NCI-H2029 (cell line): Measurements from ENCODE around the gene NFAT5.
"Not testable (repeated sequence)": the region's sequence is repeated elsewhere in the genome, so short reads cannot be mapped to it uniquely, and the experiment has no call there.

ENCODE experiments used
- DNase-seq: peaks from one replicate; lab custom pipeline; 2025; lab: John Stamatoyannopoulos, UW

The NFAT5 gene

DNA sequence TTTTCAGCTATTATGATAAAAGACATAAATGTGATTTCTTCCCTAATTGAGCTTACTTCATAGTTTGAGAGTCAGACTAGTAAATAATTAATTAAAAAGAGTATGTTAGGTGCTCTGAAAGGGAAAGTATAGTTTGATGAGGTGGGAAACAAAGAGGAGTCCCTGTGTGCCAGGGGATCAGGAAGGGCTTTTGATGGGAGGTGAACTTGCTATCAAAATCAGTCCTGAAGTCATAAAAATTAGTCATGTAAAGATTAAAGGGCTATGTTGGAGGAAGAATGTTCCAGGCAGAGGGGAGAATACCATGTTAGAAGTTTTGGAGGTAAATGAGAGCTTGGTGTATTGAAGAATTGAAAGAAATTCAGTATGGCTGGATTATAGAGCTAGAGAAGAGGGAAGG is 31.0 kb downstream of the NFAT5 start:
- DNase-seq: no peak

DNA sequence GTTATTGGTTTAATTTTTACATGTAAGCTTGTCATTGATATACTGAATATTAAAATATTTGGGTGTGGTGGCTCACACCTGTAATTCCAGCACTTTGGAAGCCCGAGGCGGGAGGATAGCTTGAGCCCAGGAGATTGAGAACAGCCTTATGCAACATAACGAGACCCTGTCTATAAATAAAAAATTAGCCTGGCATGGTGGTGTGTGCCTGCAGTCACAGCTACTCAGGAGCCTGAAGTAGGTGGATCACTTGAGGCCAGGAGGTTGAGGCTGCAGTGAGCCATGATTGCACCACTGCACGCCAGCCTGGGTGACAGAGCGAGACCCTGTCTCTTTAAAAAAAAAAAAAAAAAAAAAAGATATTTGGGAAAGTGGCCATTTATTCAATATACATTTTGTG is 32.3 kb downstream of the NFAT5 start:
- DNase-seq: no peak

DNA sequence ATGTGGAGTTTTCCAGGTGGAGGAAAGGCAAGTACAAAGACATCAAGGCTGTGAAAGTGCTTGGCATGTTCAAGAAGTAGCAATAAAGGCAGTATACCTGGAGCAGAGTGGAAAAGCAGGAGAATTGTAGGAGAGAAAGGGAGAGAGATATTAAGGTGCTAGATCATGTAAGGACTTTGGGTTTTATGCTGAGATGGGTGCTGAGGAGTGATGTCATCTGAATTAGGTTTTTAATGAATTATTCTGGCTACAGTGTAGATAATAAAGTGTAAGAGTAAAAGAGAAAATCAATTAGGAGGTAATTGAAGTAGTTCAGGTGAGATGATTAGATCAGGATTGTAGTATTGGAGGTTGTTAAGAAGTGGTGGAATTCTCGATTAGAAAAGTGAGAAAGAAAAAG is 34.0 kb downstream of the NFAT5 start:
- DNase-seq: no peak

DNA sequence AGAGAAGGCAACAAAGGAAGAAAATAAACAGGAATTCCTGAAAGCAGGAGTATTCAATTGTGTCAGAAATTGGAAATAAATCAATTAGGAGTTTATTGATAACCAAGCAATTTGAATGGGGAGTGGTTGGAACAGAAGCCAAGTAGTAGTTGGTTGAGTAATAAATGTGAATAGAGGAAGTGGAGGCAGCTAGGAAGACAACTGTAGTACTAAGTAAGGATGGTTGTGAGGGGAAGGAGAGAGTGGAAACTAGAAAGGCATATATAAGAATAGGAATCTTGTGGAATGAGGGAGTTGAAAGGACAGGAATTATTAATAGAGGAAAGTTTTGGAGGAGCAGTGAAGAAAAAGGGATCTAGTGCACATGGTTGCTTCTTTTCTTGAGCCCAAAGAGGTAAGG is 34.4 kb downstream of the NFAT5 start:
- DNase-seq: no peak

DNA sequence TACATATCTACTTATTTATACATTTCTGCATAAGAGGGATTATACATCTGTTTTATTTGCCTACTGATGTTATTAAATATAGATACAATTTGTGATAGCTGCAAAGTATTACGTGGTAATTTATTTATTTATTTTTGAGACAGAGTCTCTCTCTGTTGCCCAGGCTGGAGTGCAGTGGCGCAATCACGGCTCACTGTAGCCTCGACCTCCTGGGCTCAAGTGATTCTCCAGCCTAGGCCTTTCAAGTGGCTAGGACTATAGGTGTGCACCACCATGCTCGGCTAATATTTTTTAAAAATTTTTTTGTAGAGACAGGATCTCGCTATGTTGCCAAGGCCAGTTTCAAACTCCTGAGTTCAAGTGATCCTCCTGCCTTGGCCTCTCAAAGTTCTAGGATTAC is 35.5 kb downstream of the NFAT5 start:
- DNase-seq: no peak

DNA sequence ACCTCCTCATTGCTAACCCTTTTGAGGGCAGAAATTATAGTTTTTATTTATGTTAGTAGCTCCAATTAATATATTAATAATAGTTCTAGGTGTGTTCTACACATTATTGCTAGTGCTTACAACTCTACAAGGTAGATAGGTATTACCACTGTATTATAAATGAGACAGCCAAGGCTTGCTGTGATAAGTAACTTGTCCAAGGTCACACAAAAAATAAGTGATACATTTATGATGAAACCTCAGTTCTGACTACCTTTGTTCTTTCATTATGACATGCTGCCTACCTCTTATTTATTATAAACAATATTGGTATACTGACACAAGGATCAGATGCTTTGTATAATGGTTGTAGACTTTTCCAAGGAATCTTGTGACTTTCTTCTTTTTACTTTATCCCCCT is 41.2 kb downstream of the NFAT5 start:
- no peak for DNase-seq

DNA sequence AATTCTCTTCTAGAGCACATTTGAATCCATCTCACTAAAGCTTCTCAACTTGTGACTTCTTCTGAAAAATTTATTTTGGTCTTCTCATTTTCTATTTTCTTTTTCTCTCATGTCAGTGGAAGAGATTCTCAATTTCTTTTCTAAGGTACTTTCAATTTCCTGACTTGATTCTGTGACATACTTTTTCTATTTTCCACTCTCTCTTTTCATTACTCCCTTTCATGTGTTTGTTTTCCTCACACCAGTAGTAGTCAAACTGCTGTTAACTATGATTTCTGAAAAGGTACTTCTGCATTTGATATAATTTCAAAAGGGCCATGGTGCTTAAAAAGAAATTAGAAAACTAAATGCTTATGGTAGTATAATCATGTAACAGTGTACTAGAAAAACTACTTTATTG is 41.9 kb downstream of the NFAT5 start:
- no peak for DNase-seq

DNA sequence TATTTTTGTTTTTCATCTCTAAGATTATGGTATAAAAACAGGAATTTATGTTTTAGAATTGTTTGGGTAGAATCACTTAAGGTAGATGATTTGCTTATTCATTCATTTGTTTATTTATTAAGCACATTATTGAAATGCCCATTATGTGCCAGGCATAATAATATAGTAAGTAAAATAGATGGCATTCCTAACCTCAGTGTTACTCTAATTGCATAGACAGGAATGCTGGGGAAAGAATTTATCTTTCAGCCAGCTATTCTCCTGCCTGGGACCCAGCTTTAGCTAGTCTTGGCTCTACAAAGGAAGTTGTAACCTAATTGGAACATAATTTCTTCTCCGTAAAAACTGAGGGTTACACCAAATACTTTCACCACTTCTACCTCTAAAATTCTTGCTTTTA is 44.6 kb downstream of the NFAT5 start:
- no peak for DNase-seq

DNA sequence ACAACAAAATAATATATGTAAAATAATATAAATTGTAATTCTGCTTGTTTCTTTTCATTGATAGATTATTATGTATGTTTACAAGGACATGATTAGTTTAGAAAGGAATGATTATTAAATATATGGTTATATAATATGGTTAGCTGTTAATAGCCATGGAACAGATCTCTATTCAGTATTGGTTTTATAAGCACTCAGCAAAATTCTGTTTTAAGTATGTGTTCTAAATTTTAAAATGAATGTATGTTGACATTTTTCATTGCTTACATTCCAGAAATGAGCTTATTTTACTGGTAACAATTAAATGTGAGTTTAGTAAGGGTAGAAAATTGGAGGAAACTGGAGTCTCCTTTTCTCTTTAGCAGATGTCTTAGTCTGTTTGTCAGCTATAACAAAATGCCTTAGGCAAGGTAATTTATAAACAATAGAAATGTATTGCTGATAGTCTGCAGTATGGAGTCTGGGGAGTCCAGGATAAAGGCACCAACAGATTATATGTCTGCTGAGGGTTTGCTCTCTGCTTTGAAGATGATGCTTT is 45.4 kb downstream of the NFAT5 start:
- DNase-seq: no peak

DNA sequence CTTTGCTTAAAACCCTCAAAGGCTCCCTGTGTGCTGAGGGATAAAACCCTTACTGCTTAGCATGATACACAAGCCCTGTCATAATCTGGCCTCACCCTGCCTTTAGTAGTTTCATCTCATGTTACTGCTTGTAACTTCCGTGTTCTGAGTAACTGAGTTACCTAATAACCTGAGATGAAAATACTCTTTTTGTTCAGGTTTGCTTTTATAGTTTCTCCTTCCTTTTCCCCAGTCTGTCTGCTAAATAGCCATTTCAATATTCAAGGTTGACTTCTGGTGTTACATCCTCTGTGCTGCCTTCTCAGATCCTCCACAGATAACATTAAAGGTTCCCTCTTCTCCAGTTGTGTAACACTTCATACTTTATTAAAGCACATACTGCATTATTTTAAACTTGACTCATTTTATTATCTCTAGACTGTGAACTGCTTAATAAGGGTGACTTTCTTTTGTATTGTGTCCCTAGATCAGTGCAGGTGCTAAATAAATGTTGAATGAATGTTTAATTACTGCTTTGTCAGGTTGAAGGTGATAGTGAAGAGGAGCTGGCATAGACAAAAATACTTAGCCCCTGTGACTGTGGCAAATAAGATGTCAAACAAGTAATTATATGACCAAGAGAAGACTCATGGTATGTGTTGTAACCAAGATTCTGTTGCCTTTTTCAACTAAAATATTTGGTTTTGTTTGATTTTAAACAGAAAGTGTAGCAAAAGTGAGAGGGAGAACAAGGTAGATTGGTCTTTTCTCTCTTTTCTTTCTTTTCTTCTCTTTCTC is 47.8 kb downstream of the NFAT5 start:
- DNase-seq: peak; percentile 26

DNA sequence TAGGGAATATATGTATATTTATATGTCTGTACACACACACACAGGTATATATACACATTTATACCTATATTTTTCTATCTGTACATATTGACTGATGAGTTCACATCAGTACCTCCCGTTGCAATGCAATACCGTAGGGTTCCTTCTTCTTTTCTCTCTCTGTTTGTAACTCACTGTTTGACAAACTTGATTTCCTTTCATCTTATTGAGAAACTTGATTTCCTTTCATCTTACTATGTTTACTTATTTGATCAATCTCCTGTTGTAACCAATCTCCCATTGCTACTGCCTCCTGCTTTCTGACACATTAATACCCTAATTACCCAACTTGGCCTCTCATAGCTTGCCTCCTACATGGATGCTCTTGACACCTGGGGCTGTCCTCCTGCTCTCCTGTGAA is 49.8 kb downstream of the NFAT5 start:
- no peak for DNase-seq

DNA sequence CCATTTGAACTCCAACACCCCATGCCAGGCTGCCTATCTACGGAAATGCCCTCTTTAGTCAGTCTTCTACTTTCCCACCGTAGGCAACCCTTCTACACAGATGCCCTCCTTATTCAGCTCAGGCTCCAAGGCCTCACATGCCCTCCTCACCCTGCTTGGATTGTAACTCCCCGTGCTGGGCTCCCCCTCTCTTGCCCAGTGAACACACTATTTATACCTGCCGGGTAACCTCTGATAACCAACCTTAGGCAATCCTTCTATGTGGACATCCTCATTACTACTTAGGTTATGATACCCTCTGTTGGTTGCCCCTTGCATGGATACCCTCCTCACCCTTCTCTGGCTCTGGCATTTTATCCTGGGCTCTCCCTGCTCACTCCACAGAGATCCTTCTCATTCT is 50.3 kb downstream of the NFAT5 start:
- no peak for DNase-seq

DNA sequence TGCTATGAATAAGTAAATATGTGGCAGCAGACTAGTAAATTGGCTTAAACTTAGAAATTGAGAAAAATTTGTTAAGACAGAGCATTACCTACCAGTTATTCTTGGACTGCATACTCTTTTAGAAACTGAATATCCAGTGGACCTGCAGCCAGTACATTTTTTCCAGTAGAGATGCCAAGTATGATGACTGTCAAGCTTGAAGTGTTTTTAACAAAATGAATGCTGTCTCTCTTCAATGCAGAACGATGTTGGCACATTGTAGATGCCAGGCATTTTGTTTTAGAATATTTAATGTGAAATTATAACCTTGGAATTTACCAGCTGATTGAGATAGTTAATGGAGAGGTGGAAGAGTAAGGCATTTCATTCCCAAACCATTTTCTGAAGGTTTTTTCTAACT is 52.5 kb downstream of the NFAT5 start:
- DNase-seq: no peak

DNA sequence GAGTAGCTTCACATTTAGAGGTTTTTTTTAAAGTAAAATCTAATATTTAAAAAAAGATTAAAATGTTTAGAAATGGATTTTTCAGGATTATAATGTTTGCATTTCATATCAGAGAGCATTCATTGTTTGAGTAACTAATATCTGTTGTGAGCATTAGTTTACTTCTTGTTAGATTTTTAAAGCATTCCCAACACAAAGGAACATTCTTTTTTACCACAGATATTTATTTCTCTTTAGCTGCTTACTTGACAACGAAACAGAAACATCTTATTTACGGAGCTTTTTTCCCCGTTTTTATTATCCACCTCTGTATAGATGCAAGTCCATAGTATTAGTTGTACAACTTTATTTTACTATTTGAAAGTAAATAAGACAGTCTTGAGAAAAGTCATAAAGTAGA is 53.0 kb downstream of the NFAT5 start:
- no peak for DNase-seq

DNA sequence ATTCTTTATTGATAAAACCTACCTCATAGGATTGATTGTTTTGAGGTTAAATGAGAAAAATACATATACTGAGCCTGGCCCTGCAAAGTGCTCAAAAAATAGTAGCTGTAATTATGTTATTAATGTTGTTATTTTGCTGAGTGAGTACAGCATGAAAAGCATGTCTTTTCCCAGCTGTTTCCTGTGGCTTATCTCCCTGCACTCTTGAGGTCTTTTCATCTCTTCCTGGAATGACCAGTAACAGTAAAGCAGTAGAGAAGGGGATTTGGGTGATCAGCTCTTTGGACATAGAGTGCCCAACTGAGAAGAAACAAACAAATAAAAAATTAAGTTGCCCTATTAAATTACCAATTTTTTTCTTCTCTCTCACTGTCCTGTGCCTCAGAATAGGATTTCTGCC is 53.7 kb downstream of the NFAT5 start:
- DNase-seq: no peak

DNA sequence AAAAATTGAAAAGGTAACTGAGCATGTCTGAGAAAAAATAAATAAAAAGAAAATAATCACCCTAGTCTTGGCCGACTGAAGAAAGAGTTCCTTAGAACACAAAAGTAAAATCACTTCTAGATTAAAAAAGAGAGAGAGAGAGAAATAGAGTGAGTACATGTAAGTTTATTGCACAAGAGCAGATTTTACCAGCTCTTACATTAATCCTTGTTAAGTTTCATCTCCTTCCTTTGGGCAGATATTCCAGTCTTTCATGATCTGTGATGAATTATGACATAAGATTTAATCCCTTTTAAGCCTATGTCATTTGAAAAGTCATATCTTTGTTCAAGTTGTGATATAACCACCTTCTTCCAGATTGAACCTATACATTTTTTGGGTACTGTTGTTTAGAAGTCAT is 54.8 kb downstream of the NFAT5 start:
- DNase-seq: no peak

DNA sequence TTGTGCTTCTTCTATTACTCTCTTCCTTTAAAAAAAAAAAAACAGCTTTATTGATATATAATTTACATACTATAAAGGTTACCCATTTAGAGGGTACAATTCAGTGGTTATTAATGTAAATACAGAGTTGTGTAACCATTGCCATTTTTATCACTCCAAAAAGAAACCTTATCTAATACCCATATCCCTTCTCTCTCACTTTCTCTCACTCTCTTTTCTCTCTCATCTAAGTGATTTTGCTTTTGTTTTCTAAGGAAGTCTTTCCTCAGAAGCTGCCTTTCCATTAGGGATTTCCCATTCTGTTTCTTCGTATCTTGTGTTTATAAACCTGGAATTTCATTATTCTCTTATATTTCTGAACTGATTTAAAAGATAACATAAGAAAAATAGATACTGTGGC is 55.5 kb downstream of the NFAT5 start:
- no peak for DNase-seq

DNA sequence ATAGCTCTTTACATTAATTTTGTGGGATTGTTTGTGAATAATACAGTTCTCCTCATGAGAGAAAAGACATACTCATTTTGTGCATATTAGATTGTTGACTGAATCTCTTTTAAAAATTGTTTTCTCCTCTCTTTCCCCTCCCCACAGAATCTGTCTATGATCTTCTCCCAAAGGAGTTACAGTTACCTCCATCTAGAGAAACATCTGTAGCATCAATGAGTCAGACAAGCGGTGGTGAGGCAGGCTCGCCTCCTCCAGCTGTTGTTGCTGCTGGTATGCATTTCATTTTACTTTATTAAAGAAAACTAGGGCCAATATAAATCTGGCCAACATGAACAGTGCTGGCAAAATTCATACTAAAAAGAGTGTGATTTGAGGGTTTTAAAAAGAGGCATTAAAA is 60.5 kb downstream of the NFAT5 start:
- no peak for DNase-seq

DNA sequence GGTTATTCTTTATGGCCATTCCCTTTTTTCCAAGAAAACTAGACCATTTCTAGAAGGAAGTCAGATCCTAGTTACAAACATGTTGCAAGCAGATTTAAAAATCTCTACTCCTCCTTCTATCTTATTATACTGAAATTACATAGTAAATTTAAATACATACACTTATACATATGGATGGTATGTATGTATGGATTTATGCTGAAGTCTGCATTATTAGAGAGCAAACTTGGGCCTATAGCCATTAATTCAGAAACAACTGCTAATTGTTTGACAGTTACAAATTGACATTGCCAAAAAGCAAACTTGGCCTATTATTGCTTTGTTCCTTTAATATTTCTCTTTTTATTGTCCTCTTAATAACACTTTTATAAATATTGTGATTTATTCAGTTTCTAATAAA is 67.1 kb downstream of the NFAT5 start:
- no peak for DNase-seq

DNA sequence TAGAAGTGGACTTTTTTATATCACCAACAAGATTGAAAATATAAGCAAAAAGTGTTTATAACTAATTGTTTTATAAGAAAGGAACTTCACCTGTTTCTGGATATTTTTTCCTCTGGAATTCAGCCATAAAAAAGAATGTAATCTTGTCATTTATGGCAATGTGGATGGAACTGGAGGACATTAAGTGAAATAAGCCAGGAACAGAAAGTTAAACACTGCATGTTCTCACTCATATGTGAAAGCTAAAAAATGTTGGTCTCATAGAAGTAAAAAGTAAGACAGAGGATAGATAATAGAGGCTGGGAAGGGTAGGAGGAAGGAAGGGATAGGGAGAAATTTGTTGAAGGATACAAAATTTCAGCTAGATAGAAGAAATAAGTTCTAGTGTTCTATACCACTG is 67.6 kb downstream of the NFAT5 start:
- no peak for DNase-seq

DNA sequence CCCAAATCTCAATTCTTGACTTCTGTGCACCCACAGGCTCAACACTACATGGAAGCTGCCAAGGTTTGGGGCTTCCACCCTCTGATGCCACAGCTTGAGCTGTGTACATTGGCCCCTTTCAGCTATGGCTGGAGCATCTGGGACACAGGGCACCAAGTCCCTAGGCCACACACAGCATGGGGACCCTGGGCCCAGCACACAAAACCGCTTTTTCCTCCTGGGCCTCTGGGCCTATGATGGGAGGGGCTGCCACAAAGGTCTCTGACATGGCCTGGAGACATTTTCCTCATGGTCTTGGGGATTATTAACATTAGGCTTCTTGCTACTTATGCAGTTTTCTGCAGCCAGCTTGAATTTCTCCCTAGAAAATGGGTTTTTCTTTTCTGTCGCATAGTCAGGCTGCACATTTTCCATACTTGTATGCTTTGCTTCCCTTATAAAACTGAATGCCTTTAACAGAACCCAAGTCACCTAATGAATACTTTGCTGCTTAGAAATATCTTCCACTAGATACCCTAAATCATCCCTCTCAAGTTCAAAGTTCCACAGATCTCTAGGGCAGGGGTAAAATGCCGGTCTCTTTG is 70.9 kb downstream of the NFAT5 start:
- not testable (repeated sequence) for DNase-seq

DNA sequence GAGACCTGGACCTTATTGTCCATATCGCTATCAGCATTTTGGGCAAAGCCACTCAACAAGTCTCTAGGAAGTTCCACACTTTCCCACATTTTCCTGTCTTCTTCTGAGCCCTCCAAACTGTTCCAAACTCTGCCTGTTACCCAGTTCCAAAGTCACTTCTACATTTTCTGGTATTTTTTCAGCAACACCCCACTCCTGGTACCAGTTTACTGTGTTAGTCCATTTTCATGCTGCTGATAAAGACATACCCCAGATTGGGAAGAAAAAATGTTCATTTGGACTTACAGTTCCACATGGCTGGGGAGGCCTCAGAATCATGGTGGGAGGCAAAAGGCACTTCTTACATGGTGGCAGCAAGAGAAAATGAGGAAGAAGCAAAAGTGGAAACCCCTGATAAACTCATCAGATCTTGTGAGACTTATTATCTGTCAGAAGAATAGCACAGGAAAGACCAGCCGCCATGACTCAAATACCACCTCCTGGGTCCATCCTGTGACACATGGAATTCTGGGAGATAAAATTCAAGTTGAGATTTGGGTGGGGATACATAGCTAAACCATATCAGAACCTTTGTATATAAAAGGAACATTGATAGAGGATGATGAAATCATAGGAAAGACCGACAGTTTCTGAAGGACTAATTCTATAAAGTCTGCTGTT is 71.6 kb downstream of the NFAT5 start:
- not testable (repeated sequence) for DNase-seq

DNA sequence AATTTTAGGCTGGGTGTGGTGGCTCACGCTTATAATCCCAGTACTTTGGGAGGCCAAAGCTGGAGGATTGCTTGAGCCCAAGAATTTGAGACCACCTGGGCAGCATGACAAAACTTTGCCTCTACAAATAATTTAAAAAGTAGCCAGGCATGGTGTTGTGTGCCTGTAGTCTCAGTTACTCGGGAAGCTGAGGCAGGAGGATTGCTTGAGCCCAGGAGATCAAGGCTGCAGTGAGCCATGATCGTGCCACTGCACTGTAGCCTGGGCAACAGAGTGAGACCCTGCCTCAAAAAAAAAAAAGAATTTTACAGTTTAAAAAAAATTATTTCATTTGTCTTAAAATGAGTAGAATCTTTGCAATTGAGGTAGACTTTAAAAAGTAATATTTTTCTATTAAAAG is 78.2 kb downstream of the NFAT5 start:
- not testable (repeated sequence) for DNase-seq
